Smooth muscle cell (in vitro differentiated cells): Measurements from ENCODE around the gene ZBTB7C. TPM values are rescaled to one million over a fixed set of nuclear protein-coding genes. Genes with fewer than 3 reads are reported as not detected.

Experiments used
- DNase-seq: peaks from one replicate; lab custom pipeline; 2025; ENCODE audit not compliant: unreplicated experiment; lab: John Stamatoyannopoulos, UW
- H2AFZ ChIP-seq: fragments of 200-600 bp; sonication (generic); 2 replicates; pipeline ENCODE4 v1.6.0; 2016; ENCODE audit warnings: antibody characterized with exemption, low read depth, mild to moderate bottlenecking
- H3F3A ChIP-seq: fragments of 200-600 bp; sonication (generic); 2 replicates; pipeline ENCODE4 v1.6.0; 2017; ENCODE audit warnings: antibody characterized with exemption, low read depth
- H3K27ac ChIP-seq: fragments of 200-600 bp; sonication (generic); 2 replicates; pipeline ENCODE4 v1.5.1; 2016; ENCODE audit warnings: low read depth, mild to moderate bottlenecking
- H3K27me3 ChIP-seq: fragments of 200-600 bp; sonication (generic); 2 replicates; pipeline ENCODE4 v1.6.1; 2016; ENCODE audit warnings: low read depth, mild to moderate bottlenecking
- H3K36me3 ChIP-seq: fragments of 200-600 bp; sonication (generic); 2 replicates; pipeline ENCODE4 v1.5.1; 2016; ENCODE audit warnings: low read depth
- H3K4me1 ChIP-seq: fragments of 200-600 bp; sonication (generic); 2 replicates; pipeline ENCODE4 v1.5.1; 2016; ENCODE audit warnings: low read depth
- H3K4me2 ChIP-seq: fragments of 200-600 bp; sonication (generic); 2 replicates; pipeline ENCODE4 v1.6.0; 2016; ENCODE audit warnings: mild to moderate bottlenecking
- H3K4me3 ChIP-seq: fragments of 200-600 bp; sonication (generic); 2 replicates; pipeline ENCODE4 v1.5.1; 2016; ENCODE audit warnings: mild to moderate bottlenecking
- H3K79me2 ChIP-seq: fragments of 200-600 bp; sonication (generic); 2 replicates; pipeline ENCODE4 v1.6.0; 2016; ENCODE audit warnings: low read depth, mild to moderate bottlenecking
- H3K9ac ChIP-seq: fragments of 200-600 bp; sonication (generic); 2 replicates; pipeline ENCODE4 v1.6.0; 2016; ENCODE audit warnings: low read depth
- H3K9me3 ChIP-seq: fragments of 200-600 bp; sonication (generic); replicated peaks from 2 replicates; pipeline ENCODE4 v1.5.1; 2016; ENCODE audit warnings: low read depth
- H4K20me1 ChIP-seq: fragments of 200-600 bp; sonication (generic); 2 replicates; pipeline ENCODE4 v1.6.0; 2016; ENCODE audit warnings: low read depth
- CTCF ChIP-seq: fragments of 200-600 bp; sonication (generic); IDR thresholded peaks from 2 replicates; pipeline ENCODE4 v1.5.1; 2017; ENCODE audit warnings: borderline replicate concordance, mild to moderate bottlenecking, antibody characterized with exemption; ENCODE audit not compliant: insufficient read depth, poor library complexity, severe bottlenecking
- WGBS: methylation state at CpG from one replicate; pipeline ENCODE4 v1.1.7; 2016; ENCODE audit warnings: low lambda C conversion rate; 5-methylcytosine and 5-hydroxymethylcytosine counted together
- polyA plus RNA-seq: library from polyadenylated mRNA; unstranded; fragments of >200 nt; fragmentation: Nextera tagmentation; extraction: Ambion mirVana; gene quantifications from 2 replicates; pipeline ENCODE4 v1.2.1, GENCODE V29; 2016
- total RNA-seq: library from RNA; depleted of rRNA; stranded (reverse); fragments of >200 nt; gene quantifications from 2 replicates; pipeline ENCODE4 v1.2.3, GENCODE V29; 2014

The ZBTB7C gene
- total and polyA plus RNA-seq, 2 experiments from 2014 or later = 0.48 to 0.63 TPM

GRCh38 chr18:48037481-48038271, 371.5 kb downstream of the ZBTB7C start:
- peaks cover 10% of the 10 kb centered on the region for H3F3A ChIP-seq
- no peak overlapping the region for H3K4me3 ChIP-seq
- no peaks in the 10 kb centered on the region for H3K79me2 ChIP-seq
- TF ChIP-seq CTCF = no peak
- no peaks in the 10 kb centered on the region for H3K4me1 ChIP-seq
- H3K4me2 ChIP-seq = no peak overlapping the region
- no peaks in the 10 kb centered on the region for H3K27me3 ChIP-seq
- no peak for DNase-seq
- no peaks in the 10 kb centered on the region for H4K20me1 ChIP-seq
- H2AFZ ChIP-seq = no peak overlapping the region
- no peaks in the 10 kb centered on the region for H3K9me3 ChIP-seq
- H3K27ac ChIP-seq = no peak overlapping the region
- 72% methylated on average over 16 of the region's 16 CpGs for WGBS
- no peak overlapping the region for H3K9ac ChIP-seq
- no peaks in the 10 kb centered on the region for H3K36me3 ChIP-seq

GRCh38 chr18:48036641-48037421, 372.4 kb downstream of the ZBTB7C start:
- H3K9me3 ChIP-seq = no peaks in the 10 kb centered on the region

GRCh38 chr18:48036226-48036625, 373.0 kb downstream of the ZBTB7C start:
- H3K27me3 ChIP-seq = no peaks in the 10 kb centered on the region
- WGBS = 71% methylated on average over 5 of the region's 6 CpGs
- H3K4me1 ChIP-seq = no peaks in the 10 kb centered on the region
- peaks cover 10% of the 10 kb centered on the region for H3F3A ChIP-seq
- H3K79me2 ChIP-seq = no peaks in the 10 kb centered on the region
- no peak overlapping the region for H2AFZ ChIP-seq
- H3K9me3 ChIP-seq = no peaks in the 10 kb centered on the region
- H4K20me1 ChIP-seq = no peaks in the 10 kb centered on the region
- H3K9ac ChIP-seq = no peak overlapping the region
- peak overlapping the region; percentile 57 for H3K4me2 ChIP-seq
- no peak overlapping the region for H3K4me3 ChIP-seq
- no peak for DNase-seq
- H3K36me3 ChIP-seq = no peaks in the 10 kb centered on the region
- no peak overlapping the region for H3K27ac ChIP-seq
- no peak for TF ChIP-seq CTCF

More at GRCh38 chr18:48036641-48037421, 372.4 kb downstream of the ZBTB7C start:
- no peaks in the 10 kb centered on the region for H3K36me3 ChIP-seq
- H4K20me1 ChIP-seq = no peaks in the 10 kb centered on the region
- no peak for TF ChIP-seq CTCF
- no peaks in the 10 kb centered on the region for H3K4me1 ChIP-seq
- no peak overlapping the region for H2AFZ ChIP-seq
- peak overlapping the region; percentile 57 for H3K4me2 ChIP-seq
- H3K27me3 ChIP-seq = no peaks in the 10 kb centered on the region
- no peak overlapping the region for H3K4me3 ChIP-seq
- DNase-seq = no peak
- no peaks in the 10 kb centered on the region for H3K79me2 ChIP-seq
- H3K27ac ChIP-seq = no peak overlapping the region
- H3K9ac ChIP-seq = no peak overlapping the region
- WGBS = 73% methylated on average over 14 of the region's 14 CpGs
- peaks cover 10% of the 10 kb centered on the region for H3F3A ChIP-seq

GRCh38 chr18:48035556-48035860, 373.7 kb downstream of the ZBTB7C start:
- WGBS = 96% methylated on average over 3 of the region's 3 CpGs
- no peaks in the 10 kb centered on the region for H3K79me2 ChIP-seq
- H4K20me1 ChIP-seq = no peaks in the 10 kb centered on the region
- no peaks in the 10 kb centered on the region for H3K27me3 ChIP-seq
- no peaks in the 10 kb centered on the region for H3K4me1 ChIP-seq
- no peak overlapping the region for H3K4me2 ChIP-seq
- no peak for TF ChIP-seq CTCF
- H3K36me3 ChIP-seq = no peaks in the 10 kb centered on the region
- H3F3A ChIP-seq = peaks cover 10% of the 10 kb centered on the region
- no peak overlapping the region for H3K27ac ChIP-seq
- no peak for DNase-seq
- H3K4me3 ChIP-seq = no peak overlapping the region
- no peak overlapping the region for H3K9ac ChIP-seq
- no peak overlapping the region for H2AFZ ChIP-seq
- no peaks in the 10 kb centered on the region for H3K9me3 ChIP-seq
